Liver (tissue), 9 donors: ENCODE results near the gene STAP2. TPM values are rescaled to one million over a fixed set of nuclear protein-coding genes. Genes with fewer than 3 reads are reported as not detected.

Experiments used
- DNase-seq: peaks from one replicate; pipeline ENCODE4 v3.0.0-alpha.2; 2017; ENCODE audit warnings: low spot score
- H3K27ac ChIP-seq, 2 donors: one replicate each; pipeline ENCODE4 v1.7.0; 2013; ENCODE audit warnings: inconsistent platforms in 2 of 2, low read length in 2 of 2, control low read depth in 1 of 2, low read depth in 1 of 2, mild to moderate bottlenecking in 1 of 2
- H3K27me3 ChIP-seq, 4 donors: one replicate each; pipeline versions ENCODE4 v1.6.1 to v1.7.0; 2013; ENCODE audit warnings: low read length in 3 of 4, inconsistent platforms in 1 of 4, mild to moderate bottlenecking in 1 of 4, moderate library complexity in 1 of 4; ENCODE audit not compliant: control insufficient read depth in 4 of 4, insufficient read depth in 4 of 4
- H3K36me3 ChIP-seq, 4 donors: one replicate each; pipeline versions ENCODE4 v1.6.1 to v1.7.0; 2013; ENCODE audit warnings: low read length in 3 of 4, mild to moderate bottlenecking in 3 of 4, low read depth in 1 of 4, moderate library complexity in 1 of 4; ENCODE audit not compliant: control insufficient read depth in 4 of 4, insufficient read depth in 3 of 4
- H3K4me1 ChIP-seq, 4 donors: one replicate each; pipeline versions ENCODE4 v1.6.1 to v1.7.0; 2013; ENCODE audit warnings: low read length in 3 of 4, mild to moderate bottlenecking in 3 of 4, moderate library complexity in 1 of 4; ENCODE audit not compliant: control insufficient read depth in 4 of 4, insufficient read depth in 4 of 4
- H3K4me3 ChIP-seq, 3 donors: one replicate each; pipeline versions ENCODE4 v1.6.1 to v1.7.0; 2013; ENCODE audit warnings: low read length in 3 of 3, control low read depth in 1 of 3, low read depth in 1 of 3, mild to moderate bottlenecking in 1 of 3
- H3K9ac ChIP-seq, 2 donors: one replicate each; pipeline ENCODE4 v1.7.0; 2013; ENCODE audit warnings: low read length in 2 of 2, mild to moderate bottlenecking in 2 of 2, moderate library complexity in 2 of 2, control low read depth in 1 of 2, low read depth in 1 of 2
- H3K9me3 ChIP-seq, 4 donors: one replicate each; pipeline versions ENCODE4 v1.6.1 to v1.7.0; 2013; ENCODE audit warnings: low read length in 3 of 4; ENCODE audit not compliant: control insufficient read depth in 4 of 4
- CTCF ChIP-seq: fragments of 150-350 bp; IDR thresholded peaks from 2 replicates; pipeline ENCODE4 v1.5.1; 2017; ENCODE audit warnings: improper control_type of control experiment, low read depth, low read length; ENCODE audit not compliant: missing input control
- FOXA2 ChIP-seq: IDR thresholded peaks from 2 replicates; pipeline ENCODE4 v1.6.1; 2016; ENCODE audit warnings: antibody characterized with exemption
- JUND ChIP-seq, 2 donors: IDR thresholded peaks; 2 replicates each; pipeline ENCODE4 v1.6.1; 2016; ENCODE audit warnings: antibody characterized with exemption in 2 of 2
- NR2F2 ChIP-seq: IDR thresholded peaks from 2 replicates; pipeline ENCODE4 v1.6.1; 2016; ENCODE audit warnings: antibody characterized with exemption
- RAD21 ChIP-seq, 2 donors: IDR thresholded peaks; 2 replicates each; pipeline ENCODE4 v1.6.1; 2016; ENCODE audit warnings: antibody characterized with exemption in 2 of 2, mild to moderate bottlenecking in 2 of 2
- SP1 ChIP-seq: IDR thresholded peaks from 2 replicates; pipeline ENCODE4 v1.6.1; 2018; ENCODE audit warnings: antibody characterized with exemption, mild to moderate bottlenecking
- YY1 ChIP-seq: IDR thresholded peaks from 2 replicates; pipeline ENCODE4 v1.6.1; 2016; ENCODE audit warnings: antibody characterized with exemption, mild to moderate bottlenecking
- WGBS: extraction: QIAGEN DNeasy Blood & Tissue Kit; methylation state at CpG from one replicate; pipeline ENCODE4 v1.1.7; 2013; 5-methylcytosine and 5-hydroxymethylcytosine counted together
- polyA plus RNA-seq, 2 donors: library from polyadenylated mRNA; stranded (reverse) in 1 of 2; unstranded in 1 of 2; fragments of 200-250 nt in 1 of 2; fragments of >200 nt in 1 of 2; fragmentation: Nextera tagmentation in 1 of 2; extraction: Ambion mirVana in 1 of 2; gene quantifications; one replicate each; pipeline versions ENCODE4 v1.2.1 to v1.2.3, GENCODE V29; 2013 to 2015
- total RNA-seq, 2 donors: library from RNA; depleted of rRNA; stranded (reverse); fragments of >200 nt; gene quantifications; one replicate each; pipeline ENCODE4 v1.2.3, GENCODE V29; 2014
- TF ChIP-seq, protein P1 (sequence below): IDR thresholded peaks from 2 replicates; pipeline ENCODE4 v1.6.1; 2016; ENCODE audit warnings: antibody characterized with exemption
- TF ChIP-seq, protein P2 (sequence below): IDR thresholded peaks from 2 replicates; pipeline ENCODE4 v1.6.1; 2016; ENCODE audit warnings: antibody characterized with exemption, mild to moderate bottlenecking
- donor health status: healthy.
- donor health status: healthy.
- donor health status: healthy.
- donor health status: healthy.
- donor health status: healthy.

STAP2 gene
- total and polyA plus RNA-seq, 4 donors, result 8.6 to 26.4 (median 24.0) TPM

GRCh38 chr19:4365341-4365740 is 26.7 kb upstream of the STAP2 start:
- H3K36me3 ChIP-seq, result peaks cover 9 to 46% (median 25%) of the 10 kb centered on the region in 4 donors
- no peak for TF ChIP-seq YY1
- TF ChIP-seq, protein P1, sequence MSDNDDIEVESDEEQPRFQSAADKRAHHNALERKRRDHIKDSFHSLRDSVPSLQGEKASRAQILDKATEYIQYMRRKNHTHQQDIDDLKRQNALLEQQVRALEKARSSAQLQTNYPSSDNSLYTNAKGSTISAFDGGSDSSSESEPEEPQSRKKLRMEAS, result no peak
- TF ChIP-seq JUND (IDR thresholded peaks at IDR 0.05), result no peak
- TF ChIP-seq, protein P2, sequence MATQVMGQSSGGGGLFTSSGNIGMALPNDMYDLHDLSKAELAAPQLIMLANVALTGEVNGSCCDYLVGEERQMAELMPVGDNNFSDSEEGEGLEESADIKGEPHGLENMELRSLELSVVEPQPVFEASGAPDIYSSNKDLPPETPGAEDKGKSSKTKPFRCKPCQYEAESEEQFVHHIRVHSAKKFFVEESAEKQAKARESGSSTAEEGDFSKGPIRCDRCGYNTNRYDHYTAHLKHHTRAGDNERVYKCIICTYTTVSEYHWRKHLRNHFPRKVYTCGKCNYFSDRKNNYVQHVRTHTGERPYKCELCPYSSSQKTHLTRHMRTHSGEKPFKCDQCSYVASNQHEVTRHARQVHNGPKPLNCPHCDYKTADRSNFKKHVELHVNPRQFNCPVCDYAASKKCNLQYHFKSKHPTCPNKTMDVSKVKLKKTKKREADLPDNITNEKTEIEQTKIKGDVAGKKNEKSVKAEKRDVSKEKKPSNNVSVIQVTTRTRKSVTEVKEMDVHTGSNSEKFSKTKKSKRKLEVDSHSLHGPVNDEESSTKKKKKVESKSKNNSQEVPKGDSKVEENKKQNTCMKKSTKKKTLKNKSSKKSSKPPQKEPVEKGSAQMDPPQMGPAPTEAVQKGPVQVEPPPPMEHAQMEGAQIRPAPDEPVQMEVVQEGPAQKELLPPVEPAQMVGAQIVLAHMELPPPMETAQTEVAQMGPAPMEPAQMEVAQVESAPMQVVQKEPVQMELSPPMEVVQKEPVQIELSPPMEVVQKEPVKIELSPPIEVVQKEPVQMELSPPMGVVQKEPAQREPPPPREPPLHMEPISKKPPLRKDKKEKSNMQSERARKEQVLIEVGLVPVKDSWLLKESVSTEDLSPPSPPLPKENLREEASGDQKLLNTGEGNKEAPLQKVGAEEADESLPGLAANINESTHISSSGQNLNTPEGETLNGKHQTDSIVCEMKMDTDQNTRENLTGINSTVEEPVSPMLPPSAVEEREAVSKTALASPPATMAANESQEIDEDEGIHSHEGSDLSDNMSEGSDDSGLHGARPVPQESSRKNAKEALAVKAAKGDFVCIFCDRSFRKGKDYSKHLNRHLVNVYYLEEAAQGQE, result no peak
- TF ChIP-seq RAD21 (IDR thresholded peaks at IDR 0.05), result no peak
- no peak for TF ChIP-seq FOXA2
- no peak overlapping the region for H3K27ac ChIP-seq
- 88% methylated on average over 16 of the region's 16 CpGs for WGBS
- H3K9ac ChIP-seq, result no peak overlapping the region
- H3K4me1 ChIP-seq, result peaks cover under 1 to 26% (median 15%) of the 10 kb centered on the region in 4 donors
- H3K4me3 ChIP-seq, result no peak overlapping the region
- no peaks in the 10 kb centered on the region for H3K27me3 ChIP-seq
- H3K9me3 ChIP-seq, result no peaks in the 10 kb centered on the region
- DNase-seq, result peak; percentile 63

DNA sequence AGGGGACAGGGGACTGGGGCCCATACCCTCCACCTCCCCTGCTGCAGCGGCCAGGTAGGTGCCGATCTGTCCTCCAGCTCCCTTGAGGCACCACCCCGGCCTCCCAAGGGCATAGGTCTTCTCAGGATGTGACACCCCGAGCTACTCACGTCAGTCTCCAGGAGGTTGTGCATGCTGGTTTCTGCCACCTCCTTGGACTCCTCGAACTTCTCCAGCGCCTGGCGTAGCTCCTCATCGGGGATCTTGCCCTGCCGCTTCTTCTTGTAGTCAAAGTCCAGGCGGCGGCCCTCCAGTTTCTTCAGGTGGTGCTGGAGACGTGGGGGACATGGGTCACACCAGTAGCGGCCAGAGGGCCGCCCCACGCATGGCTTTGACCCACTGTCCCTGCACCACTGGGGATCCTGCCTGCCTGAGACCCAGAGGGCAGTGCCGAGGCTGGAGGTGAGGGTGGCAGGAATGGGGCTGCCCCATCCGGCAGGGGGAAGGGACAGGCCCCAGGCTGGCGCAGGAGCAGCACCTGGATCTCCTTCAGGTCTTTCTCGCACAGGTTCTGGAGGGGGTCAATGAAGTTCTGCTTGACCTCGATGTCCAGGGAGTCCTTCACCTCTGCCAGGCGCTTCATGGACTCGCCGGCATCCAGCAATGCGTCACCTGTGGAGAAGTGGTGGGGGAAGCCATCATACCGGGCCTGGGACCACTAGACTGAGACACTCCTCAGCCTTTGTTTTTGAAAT is 25.1 kb upstream of the STAP2 start:
- H3K9ac ChIP-seq, result no peak overlapping the region
- no peak for DNase-seq
- H3K4me3 ChIP-seq, result no peak overlapping the region
- no peaks in the 10 kb centered on the region for H3K9me3 ChIP-seq
- no peaks in the 10 kb centered on the region for H3K27me3 ChIP-seq
- peaks cover 9 to 61% (median 35%) of the 10 kb centered on the region in 4 donors for H3K36me3 ChIP-seq
- H3K27ac ChIP-seq, result no peak overlapping the region
- TF ChIP-seq YY1 (no peak), NR2F2 (no peak), SP1 (no peak)
- peaks cover 0 to 12% (median 10%) of the 10 kb centered on the region in 4 donors for H3K4me1 ChIP-seq
- WGBS, result 92% methylated on average over 26 of the region's 26 CpGs

DNA sequence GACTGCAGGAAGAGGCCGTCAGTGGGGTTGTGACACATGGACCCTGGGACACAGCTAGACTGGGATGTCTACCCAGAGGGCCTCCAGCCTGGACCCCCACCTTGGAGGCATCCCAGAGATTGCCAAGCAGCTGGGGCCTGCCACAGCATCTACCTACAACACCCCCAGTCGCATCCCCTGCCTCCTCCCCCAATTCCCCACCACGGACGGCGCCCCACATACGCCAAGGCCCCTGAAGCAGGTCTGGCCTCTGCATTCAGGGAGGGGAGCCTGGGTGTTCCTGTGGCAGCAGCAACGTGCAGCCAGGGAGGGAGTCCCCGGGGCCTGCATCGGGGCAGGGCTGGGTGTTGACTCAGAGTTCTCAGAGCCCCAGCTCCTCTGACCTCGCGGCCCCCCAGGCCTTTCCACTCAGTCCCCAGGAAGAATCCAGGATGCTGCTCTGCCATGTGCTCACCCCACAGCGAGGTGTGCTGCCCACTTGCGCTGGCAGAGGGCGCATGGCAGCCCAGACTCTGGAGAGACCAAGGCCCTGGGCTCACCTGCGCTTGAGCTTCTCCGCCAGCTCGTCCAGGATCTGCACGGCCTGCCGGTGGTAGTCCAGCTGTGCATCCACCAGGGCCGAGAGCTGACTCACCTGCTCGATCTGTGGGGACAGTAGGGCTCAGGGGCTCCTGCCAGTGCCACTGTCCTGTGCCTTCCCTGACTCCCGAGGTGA is 24.4 kb upstream of the STAP2 start:
- Histone ChIP-seq H3K4me1 (peaks cover 0 to 6% (median 3%) of the 10 kb centered on the region in 4 donors), H3K9me3 (no peaks in the 10 kb centered on the region), H3K4me3 (no peak overlapping the region), H3K27me3 (no peaks in the 10 kb centered on the region), H3K9ac (no peak overlapping the region), H3K36me3 (peaks cover 10 to 67% (median 36%) of the 10 kb centered on the region in 4 donors), H3K27ac (no peak overlapping the region)
- TF ChIP-seq YY1 (no peak), CTCF (peak; percentile 16), RAD21 (IDR thresholded peaks at IDR 0.05) (peak in 1 of 2 donors; percentile 54)
- TF ChIP-seq, protein P2, result no peak
- no peak for DNase-seq
- WGBS, result 84% methylated on average over 22 of the region's 22 CpGs
